Nephron progenitor cell (in vitro differentiated cells): ENCODE measurements around the gene ELK3.

Experiments used
- DNase-seq: peaks from one replicate; pipeline ENCODE4 v3.0.0; 2021
- H3K27ac Mint-ChIP-seq: 2 replicates; pipeline ENCODE4 v1.8.0; 2021; ENCODE audit warnings: mild to moderate bottlenecking, moderate library complexity, mixed read lengths
- H3K27me3 Mint-ChIP-seq: 2 replicates; pipeline ENCODE4 v1.8.0; 2021; ENCODE audit warnings: mild to moderate bottlenecking, low read depth, mixed read lengths; ENCODE audit not compliant: poor library complexity
- H3K36me3 Mint-ChIP-seq: 2 replicates; pipeline ENCODE4 v1.8.0; 2021; ENCODE audit warnings: low read depth, mixed read lengths
- H3K4me1 Mint-ChIP-seq: 2 replicates; pipeline ENCODE4 v1.8.0; 2021; ENCODE audit warnings: mixed read lengths
- H3K4me3 Mint-ChIP-seq: 2 replicates; pipeline ENCODE4 v1.8.0; 2021; ENCODE audit warnings: mild to moderate bottlenecking, moderate library complexity, mixed read lengths
- H3K9me3 Mint-ChIP-seq: 2 replicates; pipeline ENCODE4 v1.8.0; 2021; ENCODE audit warnings: mild to moderate bottlenecking, moderate library complexity, mixed read lengths
- TF ChIP-seq, protein P1 (sequence below): fragments of 200-600 bp; sonication (generic); IDR thresholded peaks from 2 replicates; pipeline ENCODE4 v1.5.0; 2021; ENCODE audit warnings: antibody characterized with exemption

The ELK3 gene

DNA sequence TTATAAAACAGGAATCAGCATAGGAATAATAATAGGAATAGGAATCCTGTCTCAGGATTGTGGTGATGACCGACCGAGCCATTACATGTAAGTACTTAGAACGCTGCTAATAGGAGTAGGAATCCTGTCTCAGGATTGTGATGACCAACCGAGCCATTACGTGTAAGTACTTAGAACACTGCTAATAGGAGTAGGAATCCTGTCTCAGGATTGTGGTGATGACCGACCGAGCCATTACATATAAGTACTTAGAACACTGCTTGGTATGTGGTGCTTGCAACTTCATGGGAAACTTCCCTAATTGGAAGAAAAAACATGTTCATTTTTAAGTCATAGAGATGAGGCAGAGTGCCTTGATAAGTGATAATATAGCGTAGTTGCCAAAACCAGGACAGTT is 30.0 kb downstream of the ELK3 start:
- H3K27ac Mint-ChIP-seq, result peak overlapping the region; percentile 84
- H3K4me3 Mint-ChIP-seq, result no peak overlapping the region
- no peaks in the 10 kb centered on the region for H3K27me3 Mint-ChIP-seq
- H3K4me1 Mint-ChIP-seq, result peaks cover 10% of the 10 kb centered on the region
- TF ChIP-seq, protein P1, sequence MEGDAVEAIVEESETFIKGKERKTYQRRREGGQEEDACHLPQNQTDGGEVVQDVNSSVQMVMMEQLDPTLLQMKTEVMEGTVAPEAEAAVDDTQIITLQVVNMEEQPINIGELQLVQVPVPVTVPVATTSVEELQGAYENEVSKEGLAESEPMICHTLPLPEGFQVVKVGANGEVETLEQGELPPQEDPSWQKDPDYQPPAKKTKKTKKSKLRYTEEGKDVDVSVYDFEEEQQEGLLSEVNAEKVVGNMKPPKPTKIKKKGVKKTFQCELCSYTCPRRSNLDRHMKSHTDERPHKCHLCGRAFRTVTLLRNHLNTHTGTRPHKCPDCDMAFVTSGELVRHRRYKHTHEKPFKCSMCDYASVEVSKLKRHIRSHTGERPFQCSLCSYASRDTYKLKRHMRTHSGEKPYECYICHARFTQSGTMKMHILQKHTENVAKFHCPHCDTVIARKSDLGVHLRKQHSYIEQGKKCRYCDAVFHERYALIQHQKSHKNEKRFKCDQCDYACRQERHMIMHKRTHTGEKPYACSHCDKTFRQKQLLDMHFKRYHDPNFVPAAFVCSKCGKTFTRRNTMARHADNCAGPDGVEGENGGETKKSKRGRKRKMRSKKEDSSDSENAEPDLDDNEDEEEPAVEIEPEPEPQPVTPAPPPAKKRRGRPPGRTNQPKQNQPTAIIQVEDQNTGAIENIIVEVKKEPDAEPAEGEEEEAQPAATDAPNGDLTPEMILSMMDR, result no peak
- peaks cover 68% of the 10 kb centered on the region for H3K36me3 Mint-ChIP-seq
- no peak for DNase-seq
- no peaks in the 10 kb centered on the region for H3K9me3 Mint-ChIP-seq

- Mint-ChIP-seq H3K4me3 (no peak overlapping the region), H3K9me3 (no peaks in the 10 kb centered on the region), H3K27ac (no peak overlapping the region), H3K36me3 (peaks cover 58% of the 10 kb centered on the region), H3K27me3 (no peaks in the 10 kb centered on the region), H3K4me1 (no peaks in the 10 kb centered on the region)
- TF ChIP-seq, protein P1, result no peak
- DNase-seq, result no peak
These were observed 31.1 kb downstream of the ELK3 start for GRCh38 chr12:96225044-96225855.

- Mint-ChIP-seq H3K27ac (no peak overlapping the region), H3K4me3 (no peak overlapping the region), H3K27me3 (no peaks in the 10 kb centered on the region)
These were observed 31.8 kb downstream of the ELK3 start for GRCh38 chr12:96225994-96226399.

GRCh38 chr12:96226401-96226800 is 32.2 kb downstream of the ELK3 start:
- H3K4me1 Mint-ChIP-seq, result no peaks in the 10 kb centered on the region
- H3K9me3 Mint-ChIP-seq, result no peaks in the 10 kb centered on the region
- TF ChIP-seq, protein P1, result no peak
- H3K27ac Mint-ChIP-seq, result peak overlapping the region; percentile 55
- H3K36me3 Mint-ChIP-seq, result peaks cover 50% of the 10 kb centered on the region
- DNase-seq, result no peak
- H3K27me3 Mint-ChIP-seq, result no peaks in the 10 kb centered on the region
- H3K4me3 Mint-ChIP-seq, result no peak overlapping the region

More at GRCh38 chr12:96225994-96226399, 31.8 kb downstream of the ELK3 start:
- no peaks in the 10 kb centered on the region for H3K9me3 Mint-ChIP-seq
- H3K4me1 Mint-ChIP-seq, result no peaks in the 10 kb centered on the region
- no peak for DNase-seq
- TF ChIP-seq, protein P1, result no peak
- peaks cover 54% of the 10 kb centered on the region for H3K36me3 Mint-ChIP-seq

DNA sequence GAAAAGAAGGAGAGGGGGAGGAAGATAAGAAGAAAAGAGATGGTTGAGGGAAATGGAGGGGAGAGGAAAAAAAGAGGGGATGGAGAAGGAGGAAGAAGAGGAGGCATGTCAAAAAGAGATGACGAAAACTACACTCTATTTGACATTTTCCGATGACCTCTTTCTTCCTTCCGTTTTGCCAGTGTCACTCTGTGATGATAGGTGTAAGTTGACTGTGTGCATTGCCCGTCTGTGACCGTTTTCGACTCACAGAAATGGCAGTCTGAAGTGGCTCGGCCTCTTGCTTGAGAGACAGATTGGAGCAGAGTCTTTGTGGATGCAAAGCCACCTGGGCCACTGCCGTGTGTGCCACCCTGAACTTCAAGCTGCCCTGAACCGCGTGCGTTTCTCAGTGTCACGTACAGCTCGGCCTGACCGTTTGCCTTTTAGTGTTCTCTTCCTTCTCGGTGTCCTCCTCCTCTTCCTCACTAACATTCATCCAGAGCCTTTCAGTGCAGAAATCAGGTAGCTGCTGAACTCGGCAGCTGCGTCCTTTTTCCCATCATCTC is 32.7 kb downstream of the ELK3 start:
- Mint-ChIP-seq H3K27me3 (no peaks in the 10 kb centered on the region), H3K4me3 (no peak overlapping the region), H3K4me1 (no peaks in the 10 kb centered on the region), H3K27ac (peak overlapping the region; percentile 68), H3K36me3 (peaks cover 50% of the 10 kb centered on the region), H3K9me3 (no peaks in the 10 kb centered on the region)
- no peak for DNase-seq
- TF ChIP-seq, protein P1, result no peak
